HG03460 (cell line): ENCODE results near the gene PTPA.
A peak's percentile ranks its signal among the peaks of the same experiment; 100 is the strongest.

Source experiments
- ATAC-seq: cut with Tn5 transposase; IDR thresholded peaks from one replicate; pipeline ENCODE4 v1.9.1; 2021; ENCODE audit not compliant: unreplicated experiment

PTPA gene

DNA sequence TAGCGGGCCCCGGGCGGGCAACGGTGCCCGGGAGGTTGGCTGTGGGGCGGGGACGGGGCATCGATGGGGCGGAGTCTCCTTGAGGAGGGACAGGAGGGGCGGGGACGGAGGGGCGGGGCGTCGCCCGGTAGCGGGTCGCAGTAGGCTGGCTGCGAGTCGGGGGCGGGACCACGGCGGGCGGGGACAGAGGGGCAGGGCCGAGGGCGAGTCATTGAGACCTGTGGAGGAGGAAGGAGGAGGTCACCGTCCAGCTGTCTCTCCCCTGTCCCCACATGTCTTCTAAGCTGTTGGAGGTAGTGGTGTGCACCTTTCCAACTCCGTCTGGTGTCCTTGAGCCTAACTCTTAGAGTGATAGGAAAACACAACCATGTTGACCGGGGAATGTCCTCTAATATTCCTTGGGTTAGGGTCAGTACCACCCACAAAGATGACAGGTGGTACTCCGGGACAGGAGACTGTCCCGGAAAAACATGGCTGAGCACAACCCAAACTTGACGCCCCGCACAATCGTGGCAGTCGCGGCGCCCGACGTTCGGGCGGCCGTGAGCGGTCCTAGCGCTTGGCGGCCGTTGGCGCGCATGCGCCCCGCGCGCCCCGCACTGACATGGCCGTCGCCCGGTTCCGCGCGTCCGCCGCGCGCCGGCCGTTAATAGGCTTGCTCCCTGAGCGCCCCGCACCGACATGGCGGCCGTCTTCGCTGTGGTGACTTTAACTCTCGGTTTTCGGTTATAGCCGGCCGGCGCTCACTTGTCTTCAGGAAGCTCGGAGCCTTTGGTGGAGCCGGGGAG is at the start of gene PTPA, which contains the start of gene CRAT:
TSS of gene PTPA (plus strand) at position 676 of the 788 bp plus-strand sequence. CDS start 186 bp downstream, outside the sequence.
TSS of gene CRAT (minus strand) at position 54 of the 788 bp plus-strand sequence. CDS start 284 bp downstream, outside the sequence.
- peak; percentile 76 for ATAC-seq

DNA sequence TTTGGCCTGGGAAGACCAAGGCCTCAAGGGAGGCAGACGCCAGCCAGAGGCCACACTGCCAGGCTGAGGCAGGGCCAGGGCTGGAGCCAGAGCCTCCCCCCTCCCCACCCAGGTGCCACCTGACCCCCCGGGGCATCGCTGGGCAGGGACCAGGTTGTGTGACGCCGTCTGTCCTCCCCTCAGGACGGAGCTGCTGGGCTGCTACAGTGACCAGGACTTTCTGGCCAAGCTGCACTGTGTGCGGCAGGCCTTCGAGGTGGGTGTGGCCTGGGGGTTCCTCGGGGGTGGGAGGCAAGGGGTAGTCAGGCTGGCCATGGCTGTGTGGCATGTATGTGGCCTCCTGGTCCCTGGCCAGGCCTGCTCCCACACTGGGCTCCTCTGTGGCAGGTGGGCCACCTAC is 48.2 kb upstream of the PTPA start:
- ATAC-seq: no peak

DNA sequence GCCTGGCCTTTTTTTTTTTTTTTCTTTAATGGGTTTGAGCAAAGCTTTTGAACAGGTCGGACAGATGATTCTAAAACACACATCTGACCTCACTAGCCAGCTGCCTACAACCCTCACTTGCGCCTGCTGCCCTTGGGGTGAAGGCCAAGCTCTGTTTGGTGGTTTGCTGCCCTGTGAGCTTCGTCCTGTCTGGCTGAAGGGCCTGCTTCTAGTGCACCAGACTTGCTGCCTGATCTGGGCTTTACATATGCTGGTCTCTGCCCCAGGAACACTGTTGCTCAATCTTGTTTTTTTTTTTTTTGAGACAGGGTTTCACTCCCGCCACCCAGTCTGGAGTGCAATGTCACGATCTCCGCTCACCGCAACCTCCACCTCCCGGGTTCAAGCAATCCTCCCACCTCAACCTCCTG is 46.7 kb upstream of the PTPA start:
- ATAC-seq: no peak

DNA sequence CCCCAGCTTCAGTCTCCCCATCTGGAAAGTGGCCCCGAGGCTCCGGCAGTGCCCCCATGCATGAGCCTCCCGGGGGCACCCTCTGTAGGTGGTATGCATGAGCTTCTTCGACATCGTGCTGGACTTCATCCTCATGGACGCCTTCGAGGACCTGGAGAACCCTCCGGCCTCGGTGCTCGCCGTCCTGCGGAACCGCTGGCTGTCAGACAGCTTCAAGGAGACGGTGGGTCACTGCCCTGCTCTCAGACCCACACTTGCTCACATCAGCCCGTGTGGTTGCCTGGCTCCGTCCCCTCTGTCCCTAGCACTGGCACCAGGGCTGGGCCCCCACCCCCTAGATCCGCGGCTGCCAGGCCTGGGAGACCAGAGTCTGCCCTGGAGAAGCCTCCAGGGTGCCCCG is 43.1 kb upstream of the PTPA start:
- ATAC-seq: no peak

DNA sequence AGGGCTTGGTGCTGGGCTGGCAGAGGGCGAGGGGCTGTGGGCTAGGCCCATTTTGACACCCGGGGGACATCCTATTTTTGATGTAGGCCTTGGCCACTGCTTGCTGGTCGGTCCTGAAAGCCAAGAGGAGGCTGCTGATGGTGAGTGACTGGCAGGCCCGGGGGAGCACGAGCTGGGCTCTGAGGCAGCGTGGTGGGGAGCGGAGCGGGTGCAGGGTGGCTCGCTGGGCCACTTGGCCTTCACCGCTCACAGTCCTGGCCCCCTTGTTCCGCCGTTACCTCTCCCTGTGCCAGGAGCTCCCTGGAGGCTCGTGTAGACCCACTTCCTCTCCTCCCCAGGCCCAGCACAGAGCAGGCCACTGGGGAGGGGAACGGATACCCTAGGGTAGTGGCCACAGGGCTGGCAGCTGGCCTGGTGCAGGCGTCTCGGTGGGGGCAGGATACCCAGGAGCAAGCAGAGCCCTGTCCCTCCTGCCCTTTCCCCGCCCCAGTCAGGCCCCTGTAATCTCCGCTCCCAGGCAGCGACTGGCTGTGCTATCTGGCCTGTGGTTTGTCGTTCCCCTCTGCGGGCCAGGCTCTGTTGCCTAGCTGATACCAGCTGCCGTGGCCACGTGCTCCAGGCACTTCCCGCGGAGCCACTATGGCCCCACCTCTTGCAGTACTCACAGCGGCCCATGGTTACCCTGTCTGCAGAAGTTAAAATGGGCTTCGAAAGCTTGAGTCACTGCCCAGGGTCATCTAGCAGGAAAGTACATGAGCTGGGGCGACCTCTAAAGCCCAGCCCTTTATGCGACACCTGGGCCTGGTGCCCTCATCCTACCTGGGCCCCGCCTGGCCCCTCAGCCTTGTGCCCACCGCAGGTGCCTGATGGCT is 42.0 kb upstream of the PTPA start:
- ATAC-seq: peak; percentile 77

DNA sequence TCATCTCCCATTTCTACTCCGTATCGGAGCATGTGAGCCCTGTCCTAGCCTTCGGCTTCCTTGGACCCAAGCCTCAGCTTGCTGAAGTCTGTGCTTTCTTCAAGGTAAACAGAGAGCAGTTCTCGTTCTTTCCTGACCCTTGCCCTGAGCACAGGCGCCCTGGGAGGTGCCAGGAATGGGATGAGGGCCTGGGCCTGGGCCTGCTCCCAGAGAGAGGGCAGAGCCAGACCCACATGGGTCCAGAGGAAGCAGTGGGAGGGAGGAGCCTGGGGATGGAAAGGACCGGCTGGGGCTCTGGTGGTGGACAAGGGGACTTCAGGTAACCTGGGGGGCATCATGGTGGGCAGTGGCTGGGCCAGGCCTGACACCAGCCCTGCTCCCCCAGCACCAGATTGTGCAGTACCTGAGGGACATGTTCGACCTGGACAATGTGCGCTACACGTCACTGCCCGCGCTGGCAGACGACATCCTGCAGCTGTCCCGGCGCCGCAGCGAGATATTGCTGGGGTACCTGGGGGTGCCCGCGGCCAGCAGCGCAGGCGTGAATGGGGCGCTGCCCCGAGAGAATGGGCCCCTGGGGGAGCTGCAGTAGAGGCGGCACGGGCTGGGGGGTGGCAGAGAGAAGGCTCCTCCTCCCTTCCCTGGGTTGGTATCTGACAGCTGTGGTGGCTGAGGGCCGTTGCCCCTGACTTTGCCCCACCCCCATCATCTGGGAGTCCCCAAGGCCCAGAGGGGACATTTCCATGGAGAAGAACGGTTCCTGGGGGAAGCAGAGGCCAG is 41.2 kb upstream of the PTPA start:
- ATAC-seq: no peak

DNA sequence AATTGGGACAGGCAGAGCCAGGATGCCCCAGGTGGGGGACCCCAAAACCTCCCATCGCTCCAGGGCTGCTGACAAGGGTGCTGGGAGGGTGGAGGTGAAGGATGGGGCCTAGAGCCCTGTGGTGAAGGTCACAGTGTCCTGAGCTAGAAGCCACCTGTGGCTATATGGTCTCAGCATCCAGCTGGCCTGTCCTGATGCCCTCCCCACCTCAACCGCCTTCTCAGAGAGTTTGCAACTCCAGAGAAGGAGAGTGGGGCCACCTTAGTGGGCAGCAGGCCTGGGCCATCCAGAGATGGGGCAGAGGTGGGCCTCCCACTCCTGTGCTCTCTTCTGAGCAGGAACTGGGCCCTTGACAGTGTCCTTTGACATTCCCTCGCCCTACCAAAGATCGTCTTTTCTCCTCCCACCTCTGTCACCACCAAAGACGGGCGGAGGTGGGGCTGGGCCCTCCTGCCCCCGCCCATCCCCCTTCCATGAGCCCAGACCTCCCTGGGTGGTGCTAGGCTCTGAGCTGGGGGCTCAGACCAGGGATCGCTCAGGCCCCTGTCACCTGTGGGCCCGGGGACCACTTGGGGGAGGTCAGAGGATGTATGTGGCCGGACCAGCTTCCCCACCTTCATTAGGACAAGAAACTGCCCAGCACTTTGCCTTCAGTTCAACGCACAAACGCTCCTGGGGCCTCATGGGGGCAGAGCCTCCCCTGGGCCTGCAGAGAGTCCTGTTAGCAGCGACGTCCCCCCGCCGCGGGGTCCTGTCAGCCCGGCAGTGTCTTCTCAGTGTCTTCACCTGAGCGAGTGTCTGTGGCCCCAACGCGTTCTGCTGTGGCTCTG is 40.3 kb upstream of the PTPA start:
- ATAC-seq: no peak

DNA sequence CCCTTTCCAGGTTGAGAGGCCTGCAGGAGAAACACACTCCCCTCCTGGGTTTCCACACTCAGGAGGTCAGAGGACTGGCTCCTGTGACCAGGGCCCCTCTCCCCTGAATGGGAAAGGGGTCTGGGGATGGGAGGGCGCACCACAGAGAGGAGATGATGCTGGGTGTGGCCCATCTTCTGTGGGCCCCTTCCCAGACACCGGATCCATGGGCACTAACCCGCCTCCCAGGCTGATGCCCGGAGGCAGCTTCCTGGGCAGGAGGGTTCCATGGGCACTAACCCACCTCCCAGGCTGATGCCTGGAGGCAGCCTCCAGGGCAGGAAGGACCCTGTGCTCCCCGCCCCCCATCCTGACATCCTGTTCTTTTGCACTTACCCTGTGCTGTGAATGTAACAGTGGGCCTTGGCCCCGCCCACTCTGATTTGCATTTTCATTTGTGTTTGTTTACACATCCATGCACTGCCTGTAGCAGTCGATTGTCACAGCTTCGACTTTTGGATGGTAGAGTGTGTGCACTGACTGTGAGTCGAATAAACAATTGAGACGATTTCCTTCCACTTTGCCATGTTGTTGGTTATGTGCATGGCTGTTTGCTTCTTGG is 39.6 kb upstream of the PTPA start:
- no peak for ATAC-seq

DNA sequence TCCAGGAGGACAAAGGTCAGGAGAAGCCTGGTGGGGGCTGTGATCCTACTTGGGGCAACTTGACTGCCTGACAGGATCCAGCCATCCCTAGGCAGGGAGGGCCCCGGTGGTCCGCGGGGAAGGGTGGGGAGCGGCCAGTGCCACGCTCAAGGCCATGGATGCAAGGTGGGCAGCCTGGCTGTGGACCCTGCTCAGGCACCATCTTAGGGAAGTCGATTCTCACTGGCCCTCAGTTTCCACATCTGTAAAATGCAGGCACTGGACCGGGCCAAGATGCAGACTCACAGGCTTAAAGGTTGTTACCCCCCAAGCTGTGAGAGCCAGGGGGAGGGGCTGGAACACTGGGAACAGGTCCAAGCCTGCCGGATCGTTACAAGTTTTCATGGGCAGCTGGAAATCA is 39.0 kb upstream of the PTPA start:
- ATAC-seq: no peak

DNA sequence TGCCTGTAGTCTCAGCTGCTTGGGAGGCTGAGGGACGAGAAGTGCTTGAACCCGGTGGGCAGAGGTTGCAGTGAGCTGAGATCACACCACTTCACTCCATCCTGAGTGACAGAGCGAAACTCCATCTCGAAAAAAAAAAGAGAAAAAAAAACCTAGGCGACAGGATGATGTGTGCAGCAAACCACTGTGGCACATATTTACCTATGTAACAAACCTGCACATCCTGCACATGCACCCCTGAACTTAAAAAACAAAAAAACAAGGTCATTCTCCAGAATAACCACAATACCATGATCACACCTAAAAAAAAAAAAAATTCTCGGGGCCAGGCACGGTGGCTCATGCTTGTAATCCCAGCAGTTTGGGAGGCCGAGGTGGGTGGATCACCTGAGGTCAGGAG is 37.8 kb upstream of the PTPA start:
- ATAC-seq: no peak

DNA sequence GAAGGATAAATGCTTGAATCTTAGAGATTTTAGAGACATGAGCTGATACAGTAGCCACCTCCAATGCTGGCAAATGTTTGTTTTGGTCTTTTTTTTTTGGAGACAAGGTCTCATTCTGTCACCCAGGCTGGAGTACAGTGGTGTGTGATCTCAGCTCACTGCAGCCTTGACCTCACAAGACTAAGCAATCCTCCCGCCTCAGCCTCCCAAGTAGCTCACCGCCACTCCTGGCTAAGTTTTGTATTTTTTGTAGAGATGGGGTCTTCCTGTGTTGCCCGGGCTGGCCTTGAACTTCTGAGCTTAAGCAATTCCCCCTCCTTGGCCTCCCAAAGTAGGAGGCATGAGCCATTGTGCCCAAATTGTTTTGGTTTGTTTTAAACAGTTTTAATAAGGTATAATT is 37.1 kb upstream of the PTPA start:
- no peak for ATAC-seq

DNA sequence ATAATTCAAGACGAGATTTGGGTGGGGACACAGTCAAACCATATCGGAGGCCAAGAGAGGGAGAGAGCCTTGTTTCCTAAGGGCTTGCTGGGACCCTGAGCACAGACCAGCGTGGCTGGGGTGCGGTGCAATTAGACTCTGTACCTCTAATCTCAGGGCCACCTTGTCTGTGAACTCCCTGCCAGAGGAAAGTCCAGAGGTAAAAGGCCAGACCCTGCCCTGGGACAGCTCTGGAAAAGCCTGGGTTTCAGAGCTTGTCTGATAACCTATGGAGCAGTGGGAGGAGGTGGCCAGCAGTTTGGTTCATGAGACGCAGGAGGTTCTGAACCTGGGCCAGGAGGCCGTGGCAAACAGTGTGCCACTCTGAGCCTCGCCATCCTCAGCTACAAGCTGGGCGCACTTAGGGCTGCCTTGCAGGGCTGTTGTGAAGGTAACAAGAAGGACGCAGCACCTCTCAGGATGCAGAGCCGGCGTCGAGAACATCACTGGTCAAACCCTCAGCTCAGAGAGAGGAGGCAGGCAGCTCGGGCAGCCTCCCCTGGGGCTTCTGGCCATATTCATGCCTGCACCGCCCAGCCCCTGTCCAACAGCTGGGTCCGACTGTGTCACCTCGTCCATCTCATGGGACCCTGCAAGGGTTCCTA is 35.1 kb upstream of the PTPA start:
- no peak for ATAC-seq

DNA sequence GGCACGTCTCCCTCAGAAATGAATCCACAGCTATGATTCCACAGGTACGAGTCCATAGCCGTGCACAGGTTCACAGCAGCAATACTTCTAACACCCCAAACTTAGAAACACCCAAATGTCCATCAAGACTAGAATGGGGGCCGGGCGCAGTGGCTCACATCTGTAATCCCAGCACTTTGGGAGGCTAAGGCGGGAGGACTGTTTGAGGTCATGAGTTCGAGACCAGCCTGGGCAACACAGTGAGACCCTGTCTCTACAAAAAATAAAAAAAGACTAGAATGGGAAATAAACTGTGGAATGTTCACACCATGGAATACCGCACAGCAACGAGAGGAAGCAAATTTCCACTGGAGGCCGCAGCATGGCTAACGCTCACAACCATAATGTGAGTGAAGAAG is 34.6 kb upstream of the PTPA start:
- no peak for ATAC-seq

DNA sequence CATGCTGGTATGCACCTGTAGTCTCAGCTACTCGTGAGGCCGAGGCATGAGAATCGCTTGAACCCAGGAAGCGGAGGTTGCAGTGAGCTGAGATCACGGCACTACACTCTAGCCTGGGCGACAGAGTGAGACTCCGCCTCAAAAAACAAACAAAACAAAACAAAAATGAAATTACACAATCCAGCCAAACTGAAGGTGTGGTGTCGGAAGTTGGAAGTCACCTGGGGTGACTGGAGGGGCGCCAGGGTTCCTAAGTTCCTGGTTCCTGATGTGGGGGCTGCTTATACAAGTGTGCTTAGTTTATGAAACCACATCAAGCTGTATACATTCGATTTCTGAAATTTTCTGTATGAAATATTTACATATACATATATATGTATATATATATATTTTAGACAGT is 34.0 kb upstream of the PTPA start:
- ATAC-seq: no peak

DNA sequence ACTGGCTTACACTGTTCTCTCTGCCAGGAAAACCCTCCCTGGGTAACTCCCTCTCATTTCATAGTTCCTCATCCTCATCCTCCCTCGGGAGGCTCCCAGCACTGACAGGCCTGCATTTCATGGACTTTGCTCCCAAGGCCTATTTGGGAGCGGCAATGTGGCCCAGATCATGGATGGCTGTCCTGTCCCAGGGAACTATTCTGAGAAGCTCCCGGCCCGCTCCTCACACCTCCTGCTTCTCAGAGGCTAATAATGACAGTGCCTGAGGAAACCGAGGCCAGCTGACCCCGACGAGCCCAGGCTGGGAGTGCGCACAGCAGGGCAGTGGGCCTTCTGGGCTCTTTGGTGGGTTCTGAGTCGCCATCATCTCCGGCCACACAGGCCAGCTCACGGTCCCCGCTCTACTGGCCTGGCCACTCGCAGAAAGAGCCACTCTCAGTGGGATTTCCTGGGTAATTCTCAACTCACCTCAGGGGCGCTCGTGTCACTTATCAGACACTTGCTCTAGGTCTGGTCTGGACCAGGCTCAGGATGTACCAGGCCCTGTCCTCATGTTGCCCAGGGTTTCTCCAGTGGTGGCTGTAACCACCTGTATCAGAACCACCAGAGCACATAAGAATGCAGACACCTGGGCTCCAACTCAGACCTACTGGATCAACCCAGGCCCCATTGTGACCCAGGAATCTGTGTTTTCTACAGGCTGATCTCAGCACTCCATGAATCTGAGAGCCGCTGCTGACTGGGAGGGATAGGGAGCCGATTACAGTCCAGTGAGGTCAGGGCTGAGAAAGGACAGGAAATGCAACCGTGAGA is 32.3 kb upstream of the PTPA start:
- no peak for ATAC-seq

DNA sequence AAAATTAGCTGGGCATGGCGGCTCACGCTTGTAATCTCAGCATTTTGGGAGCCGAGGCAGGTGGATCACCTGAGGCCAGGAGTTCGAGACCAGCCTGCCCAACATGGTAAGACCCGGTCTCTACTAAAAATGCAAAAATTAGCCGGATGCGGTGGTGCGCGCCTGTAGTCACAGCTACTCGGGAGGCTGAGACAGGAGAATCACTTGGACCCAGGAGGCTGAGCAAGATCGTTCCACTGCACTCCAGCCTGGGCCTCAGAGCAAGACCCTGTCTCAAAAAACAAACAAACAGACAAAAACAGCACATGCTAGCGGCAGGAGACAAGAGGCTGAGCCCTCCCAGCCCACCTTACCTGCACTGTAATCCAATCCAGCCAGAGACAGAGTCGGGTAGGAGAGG is 31.4 kb upstream of the PTPA start:
- no peak for ATAC-seq

DNA sequence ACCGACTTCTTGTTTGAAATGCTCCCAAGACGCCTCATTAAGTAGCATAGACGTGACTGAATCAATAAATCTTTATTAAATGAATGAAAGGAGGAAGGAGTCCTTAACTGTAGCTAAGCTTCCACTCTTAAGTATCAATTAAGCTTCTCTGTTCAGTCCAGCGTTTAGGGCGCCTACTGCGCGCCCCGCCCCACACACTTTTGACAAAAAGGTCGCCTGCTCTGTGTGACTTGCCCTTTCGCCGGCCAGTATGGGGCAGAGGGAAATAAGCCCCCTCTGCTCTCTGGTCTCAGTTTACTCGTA is 31.0 kb upstream of the PTPA start:
- ATAC-seq: no peak

DNA sequence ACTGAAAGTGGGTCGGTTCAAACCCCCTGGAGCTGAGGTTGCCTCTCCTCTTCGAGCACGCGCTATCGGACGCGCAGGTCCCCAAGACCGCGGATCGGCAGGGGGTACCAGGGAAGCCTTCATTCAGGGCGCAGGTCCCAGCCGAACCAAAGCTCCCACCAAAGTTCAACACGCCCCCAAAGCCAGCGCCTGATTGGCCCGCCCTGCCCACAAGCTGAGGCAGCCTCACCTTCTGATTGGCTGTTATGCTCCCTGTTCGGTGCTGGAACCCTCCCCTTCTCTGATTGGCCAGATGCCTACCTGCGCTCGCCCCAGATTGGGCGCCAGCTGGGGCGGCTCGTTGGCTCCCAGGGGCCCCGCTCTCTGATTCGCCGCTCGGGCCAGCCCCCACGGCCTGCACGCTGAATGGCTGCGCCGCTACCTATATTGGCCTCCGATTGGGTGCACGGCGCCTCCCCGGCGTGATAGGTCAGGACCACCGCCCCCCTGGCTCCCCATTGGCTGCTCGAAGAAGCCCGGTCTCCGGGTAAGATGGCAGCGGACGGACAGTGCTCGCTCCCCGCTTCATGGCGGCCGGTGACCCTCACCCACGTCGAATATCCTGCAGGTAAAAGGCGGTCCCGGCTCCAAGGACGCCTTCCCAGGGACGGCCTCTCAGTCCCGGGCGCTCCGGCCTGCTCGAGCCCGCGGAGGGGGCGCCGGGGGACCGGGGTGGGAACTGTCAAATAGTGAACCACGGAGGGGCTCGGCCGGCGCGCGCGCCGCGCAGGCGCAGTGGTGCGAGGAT is 30.4 kb upstream of the PTPA start, which contains the start of gene DOLPP1:
TSS of gene DOLPP1 (plus strand) at position 511 of the 787 bp plus-strand sequence. CDS start at position 532, 21 bp downstream.
- ATAC-seq: peak; percentile 89
